Prostate gland (tissue), 2 donors: Measurements from ENCODE around the gene NRARP. TPM values are rescaled to one million over a fixed set of nuclear protein-coding genes. Genes with fewer than 3 reads are reported as not detected.

Experiments
- DNase-seq: peaks from one replicate; pipeline ENCODE4 v3.0.0-alpha.2; 2019; ENCODE audit warnings: low spot score
- H3K27ac ChIP-seq, 2 donors: fragments of 200-600 bp; sonication (generic); 2 replicates each; pipeline ENCODE4 v1.5.1; 2017 to 2019
- H3K27me3 ChIP-seq: fragments of 200-600 bp; sonication (generic); replicated peaks from 2 replicates; pipeline ENCODE4 v1.5.1; 2019; ENCODE audit not compliant: insufficient read depth
- H3K36me3 ChIP-seq, 2 donors: fragments of 200-600 bp; sonication (generic); 1 replicate in 1 of 2; 2 replicates in 1 of 2; pipeline versions ENCODE4 v1.5.1 to v1.8.1; 2017 to 2019
- H3K4me1 ChIP-seq: fragments of 200-600 bp; sonication (generic); replicated peaks from 2 replicates; pipeline ENCODE4 v1.5.1; 2019
- H3K4me3 ChIP-seq, 2 donors: fragments of 200-600 bp; sonication (generic); 2 replicates each; pipeline ENCODE4 v1.5.1; 2017 to 2019
- H3K9me3 ChIP-seq: fragments of 200-600 bp; sonication (generic); 2 replicates; pipeline ENCODE4 v1.5.1; 2017
- POLR2A ChIP-seq: fragments of 450-650 bp; IDR thresholded peaks from one replicate; pipeline ENCODE4 v1.6.1; 2016; ENCODE audit warnings: antibody characterized with exemption, mild to moderate bottlenecking
- POLR2AphosphoS5 ChIP-seq: sonication (generic); formaldehyde crosslinking; IDR thresholded peaks from one replicate; pipeline ENCODE4 v1.6.1; 2017; ENCODE audit warnings: antibody characterized with exemption
- WGBS: methylation state at CpG from one replicate; pipeline ENCODE4 v1.1.5; 2018; 5-methylcytosine and 5-hydroxymethylcytosine counted together
- intact Hi-C: fragments of 100-400 bp; cut with DNase I; formaldehyde crosslinking; loops from one replicate; pipeline ENCODE4 v1.14.2; 2022
- total RNA-seq, 2 donors: library from RNA; depleted of rRNA; stranded (reverse); fragments of >200 nt; gene quantifications; one replicate each; pipeline ENCODE4 v1.1.0, GENCODE V29; 2016
- TF ChIP-seq, protein P1 (sequence below), 4 experiments: fragments of 200-600 bp in 2 of 4; fragments of 450-650 bp in 2 of 4; sonication (generic) in 2 of 4; IDR thresholded peaks; 1 replicate in 3 of 4; 2 replicates in 1 of 4; pipeline ENCODE4 v1.5.1; 2016 to 2019; ENCODE audit warnings: antibody characterized with exemption in 4 of 4, mild to moderate bottlenecking in 2 of 4, moderate library complexity in 2 of 4

Gene NRARP
- total RNA-seq, 2 donors from 2014 or later = 22.4 to 24.3 TPM

DNA sequence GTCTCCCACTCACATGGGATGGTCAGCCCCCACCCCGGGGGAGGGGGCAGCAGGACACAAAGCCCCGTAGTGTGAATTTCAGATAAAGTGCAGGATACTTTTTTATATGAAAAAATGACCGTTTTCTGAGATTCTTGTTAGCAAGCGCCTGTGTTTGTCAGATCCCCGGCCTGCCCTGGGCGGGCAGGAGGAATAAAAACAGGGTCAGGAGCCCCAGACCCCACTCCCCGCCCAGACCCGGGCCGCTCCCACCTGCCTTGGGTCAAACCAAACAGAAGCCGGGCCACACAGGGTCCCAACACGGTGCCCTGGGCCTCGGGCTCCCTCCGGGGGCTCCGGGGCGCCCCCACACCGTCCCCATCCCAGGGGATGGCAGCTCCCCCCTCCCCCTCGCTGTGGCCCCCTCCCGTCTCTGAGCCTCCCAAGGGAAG is 13.5 kb upstream of the NRARP start:
- Histone ChIP-seq H3K9me3 (no peaks in the 10 kb centered on the region), H3K4me1 (peaks cover 18% of the 10 kb centered on the region), H3K27me3 (peaks cover 2% of the 10 kb centered on the region), H3K36me3 (no peaks in the 10 kb centered on the region), H3K27ac (no peak overlapping the region), H3K4me3 (peak overlapping the region in 1 of 2 donors; percentile 30)
- no peak for DNase-seq
- WGBS = 26% methylated on average over 13 of the region's 18 CpGs
- intact Hi-C loops = no loop called here
- TF ChIP-seq POLR2AphosphoS5 = no peak
- TF ChIP-seq POLR2A = no peak
- TF ChIP-seq, protein P1, sequence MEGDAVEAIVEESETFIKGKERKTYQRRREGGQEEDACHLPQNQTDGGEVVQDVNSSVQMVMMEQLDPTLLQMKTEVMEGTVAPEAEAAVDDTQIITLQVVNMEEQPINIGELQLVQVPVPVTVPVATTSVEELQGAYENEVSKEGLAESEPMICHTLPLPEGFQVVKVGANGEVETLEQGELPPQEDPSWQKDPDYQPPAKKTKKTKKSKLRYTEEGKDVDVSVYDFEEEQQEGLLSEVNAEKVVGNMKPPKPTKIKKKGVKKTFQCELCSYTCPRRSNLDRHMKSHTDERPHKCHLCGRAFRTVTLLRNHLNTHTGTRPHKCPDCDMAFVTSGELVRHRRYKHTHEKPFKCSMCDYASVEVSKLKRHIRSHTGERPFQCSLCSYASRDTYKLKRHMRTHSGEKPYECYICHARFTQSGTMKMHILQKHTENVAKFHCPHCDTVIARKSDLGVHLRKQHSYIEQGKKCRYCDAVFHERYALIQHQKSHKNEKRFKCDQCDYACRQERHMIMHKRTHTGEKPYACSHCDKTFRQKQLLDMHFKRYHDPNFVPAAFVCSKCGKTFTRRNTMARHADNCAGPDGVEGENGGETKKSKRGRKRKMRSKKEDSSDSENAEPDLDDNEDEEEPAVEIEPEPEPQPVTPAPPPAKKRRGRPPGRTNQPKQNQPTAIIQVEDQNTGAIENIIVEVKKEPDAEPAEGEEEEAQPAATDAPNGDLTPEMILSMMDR (IDR thresholded peaks at IDR 0.05) = no peak

DNA sequence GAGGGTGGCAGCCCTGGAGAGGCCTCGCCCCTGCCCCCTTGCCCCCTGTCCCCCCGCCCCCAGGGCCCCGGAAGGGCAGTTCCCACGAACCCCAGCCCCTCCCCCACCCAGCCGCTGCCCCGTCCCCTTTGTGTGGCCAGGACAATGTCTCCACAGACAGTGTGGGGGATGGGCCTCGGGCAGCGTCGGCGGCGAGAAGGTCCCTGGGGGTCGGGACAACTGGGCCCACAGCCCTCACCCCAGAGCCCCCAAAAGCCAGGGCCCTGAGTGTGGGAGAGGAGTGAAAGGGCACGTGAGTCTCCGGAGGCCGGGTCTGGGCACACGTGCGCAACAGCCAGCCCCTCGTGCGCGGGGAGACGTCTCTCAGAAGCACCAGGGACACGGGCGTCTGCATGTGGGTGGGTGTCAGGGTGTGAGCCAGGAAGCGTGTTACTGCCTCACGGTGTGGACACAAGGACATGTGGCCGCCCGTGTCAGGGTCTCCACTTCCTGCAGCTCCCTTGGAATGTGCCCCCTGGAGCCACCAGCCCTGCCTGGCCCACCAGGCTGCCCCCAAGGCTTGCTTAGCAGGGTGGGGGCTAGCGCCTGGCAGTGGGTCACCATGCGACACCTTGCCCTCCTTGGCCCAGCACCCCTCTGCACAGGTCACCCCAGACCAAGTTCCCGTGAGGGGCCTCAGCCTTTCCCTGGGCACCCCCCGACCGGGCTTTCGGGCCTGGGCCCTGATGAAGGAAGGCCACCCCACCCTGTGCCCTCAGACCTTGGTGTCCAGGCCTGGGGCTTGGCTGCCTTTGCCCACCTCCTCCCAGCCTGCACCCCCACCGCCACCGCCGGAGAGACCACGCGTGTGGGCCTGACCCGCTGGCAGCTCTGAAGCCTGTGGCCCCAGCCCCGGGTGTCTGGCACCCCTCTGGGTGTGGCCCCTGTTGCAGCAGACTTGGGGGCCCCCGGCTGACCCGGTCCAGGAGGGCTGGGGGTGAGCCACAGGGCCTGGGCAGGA is 12.8 kb upstream of the NRARP start:
- Histone ChIP-seq H3K4me3 (no peak overlapping the region), H3K27ac (no peak overlapping the region), H3K9me3 (no peaks in the 10 kb centered on the region), H3K4me1 (peaks cover 18% of the 10 kb centered on the region), H3K36me3 (no peaks in the 10 kb centered on the region), H3K27me3 (peaks cover 2% of the 10 kb centered on the region)
- WGBS = 73% methylated on average over 40 of the region's 42 CpGs
- intact Hi-C loops = no loop called here
- TF ChIP-seq, protein P1 (IDR thresholded peaks at IDR 0.05) = no peak
- no peak for DNase-seq

DNA sequence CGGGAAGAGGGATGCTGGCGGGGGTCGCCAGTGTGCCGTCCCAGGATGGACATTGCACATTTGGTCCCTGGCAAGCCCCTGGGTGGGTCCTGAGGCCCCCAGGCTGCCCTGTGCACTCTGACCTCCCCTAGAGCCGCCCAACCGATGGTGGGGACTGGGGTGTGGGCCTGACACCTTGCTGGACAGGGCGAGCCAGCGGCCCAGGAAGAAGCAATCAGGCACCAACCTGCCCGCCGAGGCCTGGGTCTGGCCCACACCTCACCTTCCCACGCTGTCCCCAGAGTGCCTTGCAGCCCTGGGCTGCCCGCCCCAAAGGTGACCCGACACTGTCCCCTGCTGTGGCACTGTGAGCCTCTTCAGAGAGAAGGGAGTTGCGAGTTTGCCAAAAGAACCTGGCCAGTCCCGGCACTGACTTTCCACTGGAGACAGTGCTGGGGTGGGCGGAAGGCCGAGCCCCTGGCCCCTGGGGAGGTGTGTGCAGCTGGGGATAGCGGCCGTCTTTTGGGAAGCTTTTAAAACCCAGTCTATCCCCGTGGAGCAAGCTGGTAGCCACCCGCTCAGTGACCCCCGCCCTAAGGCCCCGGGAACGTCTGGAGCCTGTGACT is 12.0 kb upstream of the NRARP start:
- DNase-seq = no peak
- peaks cover 18% of the 10 kb centered on the region for H3K4me1 ChIP-seq
- WGBS = 78% methylated on average over 23 of the region's 24 CpGs
- TF ChIP-seq, protein P1 (IDR thresholded peaks at IDR 0.05) = no peak
- H3K36me3 ChIP-seq = no peaks in the 10 kb centered on the region
- H3K27ac ChIP-seq = no peak overlapping the region
- no peak overlapping the region for H3K4me3 ChIP-seq
- no peaks in the 10 kb centered on the region for H3K9me3 ChIP-seq
- peaks cover 2% of the 10 kb centered on the region for H3K27me3 ChIP-seq
- intact Hi-C loops = no loop called here

DNA sequence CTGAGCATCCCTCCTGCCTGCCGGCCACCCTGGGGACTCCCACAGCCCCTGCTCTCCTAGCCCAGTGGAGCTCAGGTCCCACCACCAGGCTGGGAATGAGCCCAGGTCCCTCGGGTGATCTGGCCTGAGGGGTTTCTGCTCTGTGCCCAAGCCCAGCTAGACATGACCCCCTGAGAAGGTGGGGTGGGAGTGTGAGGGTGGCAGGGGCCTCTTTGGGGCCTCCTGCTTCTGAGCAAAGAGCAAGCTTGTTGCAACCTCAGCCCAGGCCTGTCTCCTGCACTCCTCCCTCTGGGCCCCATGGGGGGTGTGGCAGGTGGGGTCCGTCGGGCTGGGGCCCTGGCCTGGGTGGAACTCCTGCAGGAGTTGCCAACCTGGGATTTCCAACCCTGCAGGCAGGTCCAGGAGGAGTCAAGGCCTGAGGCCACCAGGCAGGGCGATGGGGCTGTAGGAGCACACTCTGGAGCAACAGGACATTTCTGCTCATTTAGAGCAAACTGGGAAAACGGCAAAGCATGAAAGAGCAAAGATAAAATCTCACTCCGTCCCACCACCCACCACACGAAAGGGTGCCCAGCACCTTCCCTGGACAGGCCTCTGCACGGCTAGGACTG is 11.4 kb upstream of the NRARP start:
- WGBS = 69% methylated on average over 9 of the region's 9 CpGs
- Histone ChIP-seq H3K27ac (no peak overlapping the region), H3K4me3 (no peak overlapping the region), H3K9me3 (no peaks in the 10 kb centered on the region), H3K4me1 (peaks cover 18% of the 10 kb centered on the region), H3K36me3 (no peaks in the 10 kb centered on the region), H3K27me3 (peaks cover 2% of the 10 kb centered on the region)
- intact Hi-C loops = no loop called here
- TF ChIP-seq POLR2A (no peak), POLR2AphosphoS5 (no peak)
- TF ChIP-seq, protein P1 (IDR thresholded peaks at IDR 0.05) = no peak
- DNase-seq = no peak
